BJ (cell line): ENCODE data around the gene PIK3C2G. TPM values are rescaled to one million over a fixed set of nuclear protein-coding genes. Genes with fewer than 3 reads are reported as not detected.

Experiments used
- CTCF ChIA-PET: fragments of 350-600 bp; formaldehyde crosslinking; extraction: SDS; loops from one replicate; lab custom pipeline; 2021; ENCODE audit warnings: antibody characterized with exemption, inconsistent platforms; lab: Yijun Ruan, JAX
- POLR2A ChIA-PET: fragments of 300-600 bp; sonication (Branson Sonifier 250); formaldehyde crosslinking; extraction: SDS; loops from one replicate; lab custom pipeline; 2021; ENCODE audit warnings: antibody characterized with exemption; lab: Charles Lee
- DNase-seq: peaks from one replicate; pipeline ENCODE4 v3.0.0-alpha.2; 2011; ENCODE audit warnings: low read depth
- H3K27me3 ChIP-seq: 2 replicates; pipeline ENCODE4 v1.6.0; 2011; ENCODE audit warnings: low read length; ENCODE audit not compliant: control insufficient read depth, insufficient read depth
- H3K36me3 ChIP-seq: 2 replicates; pipeline ENCODE4 v1.5.1; 2011; ENCODE audit warnings: low read length; ENCODE audit not compliant: control insufficient read depth, insufficient read depth
- H3K4me3 ChIP-seq: 2 replicates; pipeline ENCODE4 v1.5.1; 2011; ENCODE audit warnings: low read depth, mild to moderate bottlenecking, control low read depth, low read length
- polyA plus RNA-seq: library from polyadenylated mRNA; depleted of rRNA; stranded (reverse); fragments of >200 nt; gene quantifications from 2 replicates; pipeline ENCODE4 v1.2.3, GENCODE V29; 2011
- TF ChIP-seq, protein P1 (sequence below): IDR thresholded peaks from 2 replicates; pipeline ENCODE4 v1.5.1; 2011; ENCODE audit warnings: low read depth, mild to moderate bottlenecking, control low read depth, inconsistent platforms, low read length, moderate library complexity; ENCODE audit not compliant: insufficient read depth

The PIK3C2G gene
- polyA plus RNA-seq, 1 experiment, result not detected

DNA sequence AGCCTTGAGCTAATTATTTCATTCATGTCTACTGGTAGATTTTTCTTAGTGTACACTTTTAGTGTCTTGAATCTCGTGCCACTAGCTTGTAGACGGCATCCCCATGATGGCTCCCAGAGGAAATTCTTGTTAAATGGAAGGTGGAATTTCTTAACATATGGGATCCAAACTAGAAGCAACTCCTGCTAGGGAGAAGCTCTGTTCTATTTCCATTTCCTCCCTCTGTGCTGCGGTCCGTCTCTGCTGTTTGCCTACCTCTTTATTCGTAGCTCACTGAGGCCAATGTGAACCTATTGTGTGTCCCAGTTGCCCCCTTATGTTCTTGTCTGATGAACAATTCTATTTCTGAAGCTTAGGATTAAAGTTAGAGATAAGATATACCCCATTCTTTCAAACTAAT lies 588 bp downstream of the PIK3C2G start:
- ChIA-PET CTCF (interaction anchor here (1.1 to 1.7 kb wide), 3 partner anchors 9 to 168 kb away, joined by 3 read pairs; no protein-coding TSS in a partner anchor), POLR2A (no interaction called here)
- TF ChIP-seq, protein P1, sequence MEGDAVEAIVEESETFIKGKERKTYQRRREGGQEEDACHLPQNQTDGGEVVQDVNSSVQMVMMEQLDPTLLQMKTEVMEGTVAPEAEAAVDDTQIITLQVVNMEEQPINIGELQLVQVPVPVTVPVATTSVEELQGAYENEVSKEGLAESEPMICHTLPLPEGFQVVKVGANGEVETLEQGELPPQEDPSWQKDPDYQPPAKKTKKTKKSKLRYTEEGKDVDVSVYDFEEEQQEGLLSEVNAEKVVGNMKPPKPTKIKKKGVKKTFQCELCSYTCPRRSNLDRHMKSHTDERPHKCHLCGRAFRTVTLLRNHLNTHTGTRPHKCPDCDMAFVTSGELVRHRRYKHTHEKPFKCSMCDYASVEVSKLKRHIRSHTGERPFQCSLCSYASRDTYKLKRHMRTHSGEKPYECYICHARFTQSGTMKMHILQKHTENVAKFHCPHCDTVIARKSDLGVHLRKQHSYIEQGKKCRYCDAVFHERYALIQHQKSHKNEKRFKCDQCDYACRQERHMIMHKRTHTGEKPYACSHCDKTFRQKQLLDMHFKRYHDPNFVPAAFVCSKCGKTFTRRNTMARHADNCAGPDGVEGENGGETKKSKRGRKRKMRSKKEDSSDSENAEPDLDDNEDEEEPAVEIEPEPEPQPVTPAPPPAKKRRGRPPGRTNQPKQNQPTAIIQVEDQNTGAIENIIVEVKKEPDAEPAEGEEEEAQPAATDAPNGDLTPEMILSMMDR, result no peak
- no peak overlapping the region for H3K4me3 ChIP-seq
- no peaks in the 10 kb centered on the region for H3K27me3 ChIP-seq
- no peaks in the 10 kb centered on the region for H3K36me3 ChIP-seq
- no peak for DNase-seq

DNA sequence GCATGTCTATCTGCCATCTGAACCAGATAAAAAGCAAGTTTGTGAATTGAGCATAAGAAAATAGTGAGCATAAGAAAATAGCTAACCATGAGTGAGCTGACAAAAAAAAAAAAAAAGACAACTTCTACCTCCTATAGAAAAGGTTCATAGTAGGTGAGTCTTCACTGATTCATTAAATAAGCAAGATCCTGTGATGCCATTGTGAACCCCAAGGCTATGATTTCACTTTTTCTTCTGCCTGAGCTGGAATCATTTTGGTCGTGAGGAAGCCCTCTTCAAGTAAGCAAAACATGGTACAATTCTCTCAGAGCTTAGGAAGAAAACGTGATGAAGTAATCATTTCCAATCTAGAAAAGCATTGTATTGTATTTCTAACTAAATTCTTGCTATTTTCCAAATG lies 1.2 kb downstream of the PIK3C2G start:
- Histone ChIP-seq H3K36me3 (no peaks in the 10 kb centered on the region), H3K27me3 (no peaks in the 10 kb centered on the region), H3K4me3 (no peak overlapping the region)
- no peak for DNase-seq
- TF ChIP-seq, protein P1, result no peak
- POLR2A ChIA-PET, result no interaction called here
- CTCF ChIA-PET, result interaction anchor here (1.1 to 1.7 kb wide), 3 partner anchors 9 to 168 kb away, joined by 3 read pairs; no protein-coding TSS in a partner anchor

DNA sequence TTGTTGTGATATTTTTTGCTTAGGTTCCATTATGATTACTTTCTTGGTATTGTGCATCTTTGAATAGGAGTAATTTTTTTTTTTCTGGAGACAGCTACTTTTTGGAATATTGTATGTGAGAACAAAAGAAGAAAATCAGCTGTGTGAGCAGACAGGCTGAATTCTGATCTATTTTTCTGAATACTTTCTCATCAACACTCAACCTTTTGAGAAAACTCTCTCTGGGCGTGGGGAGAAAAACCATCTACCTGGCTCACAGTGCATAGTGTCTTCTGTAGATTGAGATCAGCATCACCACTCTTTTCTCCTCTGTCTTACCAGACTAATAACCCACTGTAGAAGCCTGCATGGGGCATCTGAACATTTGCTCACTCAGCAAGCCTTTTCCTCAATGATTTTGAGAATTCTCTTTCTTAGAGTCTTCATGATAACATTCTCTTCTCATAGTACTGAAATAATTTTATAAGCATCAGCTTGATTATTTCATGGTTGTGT lies 3.3 kb downstream of the PIK3C2G start:
- no peaks in the 10 kb centered on the region for H3K27me3 ChIP-seq
- no peak for DNase-seq
- CTCF ChIA-PET, result no interaction called here
- H3K36me3 ChIP-seq, result no peaks in the 10 kb centered on the region
- H3K4me3 ChIP-seq, result no peak overlapping the region
- TF ChIP-seq, protein P1, result no peak
- POLR2A ChIA-PET, result no interaction called here

DNA sequence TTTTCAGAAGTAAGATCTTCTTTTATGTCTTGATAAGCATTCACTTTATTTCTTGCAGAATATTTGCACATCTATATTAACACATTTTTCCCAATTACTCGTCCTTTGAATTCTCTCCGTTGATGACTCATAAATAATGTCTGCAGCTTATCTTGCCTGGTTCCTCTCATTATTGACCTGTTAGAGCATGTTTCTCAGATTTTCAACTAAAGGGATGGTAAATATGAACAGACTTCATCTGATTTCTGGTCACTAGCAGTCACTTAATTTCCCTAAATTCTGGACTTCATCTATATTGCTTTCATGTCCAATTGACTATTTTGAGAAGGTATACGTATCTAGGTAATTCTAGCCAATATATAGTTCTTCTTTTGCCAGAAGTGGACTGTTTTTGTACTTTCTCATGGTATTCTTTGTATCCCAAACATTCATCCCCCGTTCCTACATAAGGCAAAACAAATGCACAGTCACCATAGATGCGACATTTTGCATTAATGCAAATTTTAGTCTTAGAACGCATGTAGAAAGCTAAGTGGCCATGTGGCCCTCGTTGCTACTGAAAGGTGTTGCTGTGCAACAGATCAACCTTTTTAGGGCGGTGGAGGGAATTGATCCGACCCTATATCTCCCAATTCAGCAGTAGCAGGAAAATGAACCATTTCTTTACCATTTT lies 6.2 kb downstream of the PIK3C2G start:
- Histone ChIP-seq H3K4me3 (no peak overlapping the region), H3K36me3 (no peaks in the 10 kb centered on the region), H3K27me3 (no peaks in the 10 kb centered on the region)
- ChIA-PET CTCF (no interaction called here), POLR2A (no interaction called here)
- TF ChIP-seq, protein P1, result no peak
- DNase-seq, result no peak

DNA sequence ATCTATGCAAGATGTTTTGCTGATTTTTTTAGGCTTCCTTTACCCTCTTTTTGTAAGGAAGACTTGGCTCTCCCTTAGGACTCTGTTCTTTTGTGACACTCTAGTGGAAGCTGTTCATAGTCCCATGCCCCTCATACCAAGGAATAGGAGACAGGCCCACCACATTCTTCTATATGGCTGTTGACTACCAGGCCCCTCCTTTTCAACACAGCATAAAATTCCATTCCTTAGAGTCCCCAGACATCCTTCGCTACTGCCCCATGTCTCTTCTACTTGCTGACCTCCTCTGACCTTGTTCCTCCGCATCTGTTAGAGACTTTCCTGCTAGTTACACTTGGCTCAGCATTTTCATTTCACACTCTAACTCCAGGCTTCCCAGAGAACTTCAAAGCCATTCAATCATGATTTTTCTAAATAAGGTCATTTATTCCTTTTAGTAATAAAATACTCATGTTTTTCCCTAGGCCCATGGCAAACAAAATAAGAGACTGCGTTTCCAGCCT lies 9.7 kb downstream of the PIK3C2G start:
- Histone ChIP-seq H3K27me3 (no peaks in the 10 kb centered on the region), H3K36me3 (no peaks in the 10 kb centered on the region), H3K4me3 (no peak overlapping the region)
- TF ChIP-seq, protein P1, result no peak
- CTCF ChIA-PET, result no interaction called here
- no peak for DNase-seq
- POLR2A ChIA-PET, result no interaction called here
